Mesenchymal stem cell (in vitro differentiated cells and primary cell): ENCODE measurements around the gene TLK2.
"Not testable (repeated sequence)": the region's sequence is repeated elsewhere in the genome, so short reads cannot be mapped to it uniquely, and the experiment has no call there.

Source experiments
- DNase-seq: peaks from one replicate; pipeline ENCODE4 v3.0.0-alpha.2; 2013
- H2AFZ ChIP-seq: one replicate; pipeline ENCODE4 v1.6.1; 2013; ENCODE audit warnings: low read depth, mild to moderate bottlenecking, control low read depth, inconsistent platforms, low read length, moderate library complexity
- H2AK5ac ChIP-seq: 2 replicates; pipeline ENCODE4 v1.6.1; 2013; ENCODE audit warnings: low read length, moderate library complexity, mild to moderate bottlenecking, inconsistent platforms; ENCODE audit not compliant: severe bottlenecking
- H2BK120ac ChIP-seq: one replicate; pipeline ENCODE4 v1.6.1; 2013; ENCODE audit warnings: low read depth, mild to moderate bottlenecking, inconsistent platforms, low read length, moderate library complexity
- H2BK12ac ChIP-seq, 2 experiments: one replicate each; pipeline ENCODE4 v1.6.1; 2013; ENCODE audit warnings: inconsistent platforms in 2 of 2, low read length in 2 of 2, mild to moderate bottlenecking in 2 of 2, moderate library complexity in 2 of 2, control low read depth in 1 of 2
- H2BK15ac ChIP-seq: one replicate; pipeline ENCODE4 v1.6.1; 2013; ENCODE audit warnings: mild to moderate bottlenecking, low read depth, inconsistent platforms; ENCODE audit not compliant: poor library complexity, severe bottlenecking
- H2BK5ac ChIP-seq: 2 replicates; pipeline ENCODE4 v1.6.1; 2013; ENCODE audit warnings: low read depth, mild to moderate bottlenecking, low read length, control low read depth, inconsistent platforms; ENCODE audit not compliant: poor library complexity, severe bottlenecking
- H3K14ac ChIP-seq, 2 experiments: one replicate each; pipeline ENCODE4 v1.6.1; 2013; ENCODE audit warnings: inconsistent platforms in 2 of 2, low read length in 2 of 2, control low read depth in 1 of 2, mild to moderate bottlenecking in 1 of 2, moderate library complexity in 1 of 2
- H3K18ac ChIP-seq, 2 experiments: one replicate each; pipeline ENCODE4 v1.6.1; 2013; ENCODE audit warnings: inconsistent platforms in 2 of 2, low read length in 2 of 2, control low read depth in 1 of 2, low read depth in 1 of 2, mild to moderate bottlenecking in 1 of 2
- H3K23ac ChIP-seq, 2 experiments: one replicate each; pipeline ENCODE4 v1.6.1; 2013; ENCODE audit warnings: inconsistent platforms in 2 of 2, low read length in 2 of 2, mild to moderate bottlenecking in 2 of 2, moderate library complexity in 2 of 2, control low read depth in 1 of 2
- H3K27ac ChIP-seq: 2 replicates; pipeline ENCODE4 v1.5.1; 2013; ENCODE audit warnings: mild to moderate bottlenecking, moderate library complexity, low read length, control low read depth, inconsistent platforms; ENCODE audit not compliant: poor library complexity, severe bottlenecking
- H3K27me3 ChIP-seq, 2 experiments: 2 replicates each; pipeline versions ENCODE4 v1.6.1 to v1.7.0; 2013; ENCODE audit warnings: low read length in 2 of 2, mild to moderate bottlenecking in 2 of 2, moderate library complexity in 2 of 2, control low read depth in 1 of 2, inconsistent platforms in 1 of 2; ENCODE audit not compliant: control insufficient read depth in 1 of 2, insufficient read depth in 1 of 2
- H3K36me3 ChIP-seq, 2 experiments: 2 replicates each; pipeline versions ENCODE4 v1.6.1 to v1.7.0; 2013; ENCODE audit warnings: low read length in 2 of 2, control low read depth in 1 of 2, inconsistent platforms in 1 of 2, low read depth in 1 of 2, mild to moderate bottlenecking in 1 of 2; ENCODE audit not compliant: insufficient read depth in 2 of 2, control insufficient read depth in 1 of 2
- H3K4ac ChIP-seq, 2 experiments: one replicate each; pipeline ENCODE4 v1.6.1; 2013; ENCODE audit warnings: inconsistent platforms in 2 of 2, low read length in 2 of 2, mild to moderate bottlenecking in 2 of 2, moderate library complexity in 2 of 2, control low read depth in 1 of 2, low read depth in 1 of 2
- H3K4me1 ChIP-seq: 2 replicates; pipeline ENCODE4 v1.6.1; 2013; ENCODE audit warnings: low read depth, low read length, control low read depth; ENCODE audit not compliant: control insufficient read depth, insufficient read depth
- H3K4me2 ChIP-seq: 2 replicates; pipeline ENCODE4 v1.6.1; 2013; ENCODE audit warnings: low read length, mild to moderate bottlenecking, inconsistent platforms; ENCODE audit not compliant: poor library complexity, severe bottlenecking
- H3K4me3 ChIP-seq, 2 experiments: 2 replicates each; pipeline versions ENCODE4 v1.5.1 to v1.7.0; 2013; ENCODE audit warnings: low read length in 2 of 2, mild to moderate bottlenecking in 2 of 2, control low read depth in 1 of 2, low read depth in 1 of 2; ENCODE audit not compliant: insufficient read depth in 1 of 2
- H3K79me1 ChIP-seq: replicated peaks from 2 replicates; pipeline ENCODE4 v1.6.1; 2013; ENCODE audit warnings: mild to moderate bottlenecking, control low read depth, low read length, inconsistent platforms; ENCODE audit not compliant: poor library complexity, severe bottlenecking
- H3K9ac ChIP-seq: 2 replicates; pipeline ENCODE4 v1.7.0; 2013; ENCODE audit warnings: mild to moderate bottlenecking, low read length, moderate library complexity
- H3K9me3 ChIP-seq: 2 replicates; pipeline ENCODE4 v1.7.0; 2013; ENCODE audit warnings: mild to moderate bottlenecking, low read length; ENCODE audit not compliant: control insufficient read depth
- H4K8ac ChIP-seq: one replicate; pipeline ENCODE4 v1.6.1; 2013; ENCODE audit warnings: inconsistent platforms, mild to moderate bottlenecking, low read length, moderate library complexity
- H4K91ac ChIP-seq: one replicate; pipeline ENCODE4 v1.6.1; 2013; ENCODE audit warnings: mild to moderate bottlenecking, low read length, inconsistent platforms
- WGBS: methylation state at CpG from one replicate; pipeline ENCODE4 v1.1.7; 2013; ENCODE audit warnings: mixed read lengths; 5-methylcytosine and 5-hydroxymethylcytosine counted together

Gene TLK2

GRCh38 chr17:62482553-62482952 lies 3.9 kb downstream of the TLK2 start:
- H2BK12ac ChIP-seq, H3K4me3 ChIP-seq, H3K9ac ChIP-seq, H2AFZ ChIP-seq, H2AK5ac ChIP-seq, H3K27me3 ChIP-seq, H3K14ac ChIP-seq, H2BK5ac ChIP-seq, H3K23ac ChIP-seq, H3K4me2 ChIP-seq, H3K4ac ChIP-seq, DNase-seq, H4K91ac ChIP-seq, H3K9me3 ChIP-seq, H4K8ac ChIP-seq, H2BK15ac ChIP-seq, H3K4me1 ChIP-seq, H2BK120ac ChIP-seq, H3K79me1 ChIP-seq, H3K27ac ChIP-seq, H3K18ac ChIP-seq: not testable (repeated sequence)
- WGBS: 100% methylated on average over 1 of the region's 3 CpGs
- peaks cover 6 to 15% of the 10 kb centered on the region in 2 experiments for H3K36me3 ChIP-seq

GRCh38 chr17:62490990-62491389 lies 12.4 kb downstream of the TLK2 start:
- not testable (repeated sequence) for DNase-seq, H3K27ac ChIP-seq
- WGBS: no CpG with 5 or more reads among the region's 1 CpG

GRCh38 chr17:62493049-62493655 lies 14.5 kb downstream of the TLK2 start:
- H3K4me3 ChIP-seq, H3K27ac ChIP-seq, H2BK120ac ChIP-seq, H3K79me1 ChIP-seq, H2AK5ac ChIP-seq, H3K14ac ChIP-seq, H3K18ac ChIP-seq, H3K23ac ChIP-seq, H3K36me3 ChIP-seq, H4K91ac ChIP-seq, H3K4me2 ChIP-seq, H3K9ac ChIP-seq, H3K4me1 ChIP-seq, H3K27me3 ChIP-seq, H2BK15ac ChIP-seq, H3K9me3 ChIP-seq, H4K8ac ChIP-seq, H2AFZ ChIP-seq, H3K4ac ChIP-seq, H2BK5ac ChIP-seq, DNase-seq, H2BK12ac ChIP-seq: not testable (repeated sequence)
- WGBS: 98% methylated on average over 3 of the region's 5 CpGs

More at GRCh38 chr17:62490990-62491389, 12.4 kb downstream of the TLK2 start:
- H3K4me2 ChIP-seq, H3K9me3 ChIP-seq, H3K4me3 ChIP-seq, H3K23ac ChIP-seq, H4K8ac ChIP-seq, H3K9ac ChIP-seq, H3K4me1 ChIP-seq, H3K18ac ChIP-seq, H2BK15ac ChIP-seq, H3K27me3 ChIP-seq, H3K14ac ChIP-seq, H2BK12ac ChIP-seq, H3K79me1 ChIP-seq, H2AFZ ChIP-seq, H2BK120ac ChIP-seq, H2BK5ac ChIP-seq, H3K4ac ChIP-seq, H4K91ac ChIP-seq, H2AK5ac ChIP-seq: not testable (repeated sequence)
- H3K36me3 ChIP-seq: peaks cover 12 to 13% of the 10 kb centered on the region in 2 experiments

GRCh38 chr17:62494073-62494472 lies 15.4 kb downstream of the TLK2 start:
- not testable (repeated sequence) for H3K27me3 ChIP-seq, H3K27ac ChIP-seq, H3K9ac ChIP-seq, H3K9me3 ChIP-seq, H3K4ac ChIP-seq, H3K23ac ChIP-seq, H3K36me3 ChIP-seq, H2AK5ac ChIP-seq, H3K4me2 ChIP-seq, H2AFZ ChIP-seq, H2BK15ac ChIP-seq, H3K4me1 ChIP-seq, H3K14ac ChIP-seq, H4K8ac ChIP-seq, H2BK12ac ChIP-seq, H3K79me1 ChIP-seq, H2BK5ac ChIP-seq, H3K18ac ChIP-seq, H3K4me3 ChIP-seq, DNase-seq, H2BK120ac ChIP-seq, H4K91ac ChIP-seq
- 100% methylated on average over 4 of the region's 7 CpGs for WGBS
